ENCODE measurements around the gene NNT. TPM values are rescaled to one million over a fixed set of nuclear protein-coding genes. Genes with fewer than 3 reads are reported as not detected.

Gene NNT
- total and polyA plus RNA-seq, 9 of the 15 experiments (the other 6 are each of a cell fraction or from before 2014, with no cell fraction given) = 21.9 to 68.6 (median 42.2) TPM

- TF ChIP-seq TCF15 (CRISPR knock-in tag; IDR thresholded peaks at IDR 0.05) = no peak
- no peak for TF ChIP-seq ZBTB8A (IDR thresholded peaks at IDR 0.05; ENCODE audit: partially characterized antibody)
- TF ChIP-seq ETV1 (tag; conservative IDR thresholded peaks at IDR 0.05; ENCODE audit: low read depth) = no peak
- TF ChIP-seq HMBOX1 (IDR thresholded peaks at IDR 0.05) = no peak
- no peak for TF ChIP-seq RAD21 (CRISPR knock-in tag; conservative IDR thresholded peaks at IDR 0.05 in 1 of 2, IDR thresholded peaks at IDR 0.05 in 1 of 2)
- TF ChIP-seq BMI1 (IDR thresholded peaks at IDR 0.05; ENCODE audit: low read length) = no peak
- no peak for TF ChIP-seq RERE (CRISPR knock-in tag; IDR thresholded peaks at IDR 0.05; ENCODE audit: borderline replicate concordance)
- peak; percentile 46; the same call in 1 of the 2 replicates for TF ChIP-seq MXI1 (IDR thresholded peaks at IDR 0.05; ENCODE audit: low read depth, low read length)
- TF ChIP-seq MAX (CRISPR knock-in tag; IDR thresholded peaks at IDR 0.05) = peak; percentile 83
- peak; percentile 36 for TF ChIP-seq FIP1L1 (IDR thresholded peaks at IDR 0.05; ENCODE audit: low read depth, low read length, poor library complexity, severe bottlenecking)
- no peak; the same call in none of the 2 replicates for TF ChIP-seq ZNF395 (CRISPR knock-in tag; IDR thresholded peaks at IDR 0.05)
- TF ChIP-seq ZNF785 (CRISPR knock-in tag; IDR thresholded peaks at IDR 0.05) = no peak
- TF ChIP-seq KLF10 (CRISPR knock-in tag; IDR thresholded peaks at IDR 0.05) = no peak
- no peak for TF ChIP-seq WHSC1 (IDR thresholded peaks at IDR 0.05; ENCODE audit: low read length)
- no peak for TF ChIP-seq MAFK (IDR thresholded peaks at IDR 0.05; ENCODE audit: low read length)
- TF ChIP-seq SETDB1 (IDR thresholded peaks at IDR 0.05; ENCODE audit: low read length) = no peak
- TF ChIP-seq IRF1 (CRISPR knock-in tag; IDR thresholded peaks at IDR 0.05; ENCODE audit: borderline replicate concordance) = no peak
Observed at GRCh38 chr5:43602461-43603343, at the start of gene NNT (continued).

Data from K562 (cell line).